ENCODE results near the gene TNFRSF18.

DNA sequence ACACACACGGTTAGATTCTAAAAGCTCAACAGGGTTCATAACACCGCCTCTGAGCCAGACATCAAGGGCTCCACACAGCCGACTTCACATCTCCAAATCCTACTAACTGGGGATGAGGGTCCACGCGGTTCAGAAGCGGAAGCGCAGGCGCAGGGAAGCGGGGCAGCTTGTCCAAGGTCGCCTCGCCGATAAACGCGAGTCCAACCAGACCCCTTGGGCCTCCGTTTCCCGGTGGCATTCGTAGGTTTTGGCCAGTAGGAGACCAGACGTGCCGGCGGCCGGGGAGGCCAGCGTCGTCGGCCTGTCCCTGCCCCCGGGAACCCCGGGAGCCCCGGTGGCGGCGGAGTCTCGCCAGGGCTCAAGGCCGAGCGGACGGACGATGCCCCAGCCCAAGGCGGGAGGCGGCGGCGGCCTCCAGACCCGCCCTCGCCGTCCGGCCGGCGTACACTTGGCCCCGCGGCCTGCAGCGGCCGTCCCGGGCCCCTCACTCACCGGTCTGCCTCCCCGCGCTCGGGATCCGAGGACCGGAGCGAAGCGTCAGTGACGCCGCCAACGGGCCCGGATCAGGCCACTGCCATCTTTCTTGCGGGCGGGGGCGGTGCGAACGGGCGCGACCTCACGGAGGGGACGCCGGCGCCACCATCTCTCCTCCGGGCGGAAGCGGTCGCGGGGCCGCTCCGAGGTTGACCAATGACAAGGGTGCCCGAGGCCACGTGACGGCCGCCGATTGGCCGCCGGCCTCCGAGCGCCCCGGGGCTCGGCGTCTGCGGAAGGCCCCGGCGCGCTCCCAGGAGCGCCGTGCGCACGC, 25.2 kb upstream of the TNFRSF18 start, which contains the start of gene SDF4:
- TF ChIP-seq, protein P1, sequence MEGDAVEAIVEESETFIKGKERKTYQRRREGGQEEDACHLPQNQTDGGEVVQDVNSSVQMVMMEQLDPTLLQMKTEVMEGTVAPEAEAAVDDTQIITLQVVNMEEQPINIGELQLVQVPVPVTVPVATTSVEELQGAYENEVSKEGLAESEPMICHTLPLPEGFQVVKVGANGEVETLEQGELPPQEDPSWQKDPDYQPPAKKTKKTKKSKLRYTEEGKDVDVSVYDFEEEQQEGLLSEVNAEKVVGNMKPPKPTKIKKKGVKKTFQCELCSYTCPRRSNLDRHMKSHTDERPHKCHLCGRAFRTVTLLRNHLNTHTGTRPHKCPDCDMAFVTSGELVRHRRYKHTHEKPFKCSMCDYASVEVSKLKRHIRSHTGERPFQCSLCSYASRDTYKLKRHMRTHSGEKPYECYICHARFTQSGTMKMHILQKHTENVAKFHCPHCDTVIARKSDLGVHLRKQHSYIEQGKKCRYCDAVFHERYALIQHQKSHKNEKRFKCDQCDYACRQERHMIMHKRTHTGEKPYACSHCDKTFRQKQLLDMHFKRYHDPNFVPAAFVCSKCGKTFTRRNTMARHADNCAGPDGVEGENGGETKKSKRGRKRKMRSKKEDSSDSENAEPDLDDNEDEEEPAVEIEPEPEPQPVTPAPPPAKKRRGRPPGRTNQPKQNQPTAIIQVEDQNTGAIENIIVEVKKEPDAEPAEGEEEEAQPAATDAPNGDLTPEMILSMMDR (IDR thresholded peaks at IDR 0.05), result no peak
- TF ChIP-seq POLR2A (IDR thresholded peaks at IDR 0.05), result peak in 1 of 2 donors; percentile 28
